Karpas-422 (cell line): Measurements from ENCODE around the gene PKNOX2. TPM values are rescaled to one million over a fixed set of nuclear protein-coding genes. Genes with fewer than 3 reads are reported as not detected.
"Not testable (repeated sequence)": the region's sequence is repeated elsewhere in the genome, so short reads cannot be mapped to it uniquely, and the experiment has no call there.

Source experiments
- DNase-seq: peaks from one replicate; pipeline ENCODE4 v3.0.0-alpha.2; 2015
- H2AFZ ChIP-seq: fragments of 200-600 bp; sonication (generic); 2 replicates; pipeline ENCODE4 v1.6.1; 2014; ENCODE audit warnings: antibody characterized with exemption, low read length, mixed read lengths
- H3K27ac ChIP-seq: fragments of 200-600 bp; sonication (generic); 2 replicates; pipeline ENCODE4 v1.5.1; 2014; ENCODE audit warnings: mild to moderate bottlenecking, low read length, moderate library complexity
- H3K27me3 ChIP-seq: fragments of 200-600 bp; sonication (generic); 2 replicates; pipeline ENCODE4 v1.6.1; 2014; ENCODE audit warnings: low read length, mixed read lengths
- H3K36me3 ChIP-seq: fragments of 200-600 bp; sonication (generic); 2 replicates; pipeline ENCODE4 v1.6.1; 2014; ENCODE audit warnings: low read length, mixed read lengths; ENCODE audit not compliant: insufficient read depth
- H3K4me1 ChIP-seq: fragments of 200-600 bp; sonication (generic); 2 replicates; pipeline ENCODE4 v1.6.1; 2014; ENCODE audit warnings: mild to moderate bottlenecking, low read length, mixed read lengths
- H3K4me2 ChIP-seq: fragments of 200-600 bp; sonication (generic); 2 replicates; pipeline ENCODE4 v1.6.1; 2014; ENCODE audit warnings: low read length, low read depth, mild to moderate bottlenecking; ENCODE audit not compliant: poor library complexity, severe bottlenecking
- H3K4me3 ChIP-seq: fragments of 200-600 bp; sonication (generic); 2 replicates; pipeline ENCODE4 v1.5.1; 2014; ENCODE audit warnings: mild to moderate bottlenecking, antibody characterized with exemption, low read length, mixed read lengths
- H3K79me2 ChIP-seq: fragments of 200-600 bp; sonication (generic); 2 replicates; pipeline ENCODE4 v1.6.1; 2014; ENCODE audit warnings: mild to moderate bottlenecking, low read length, mixed read lengths
- H3K9ac ChIP-seq: fragments of 200-600 bp; sonication (generic); 2 replicates; pipeline ENCODE4 v1.6.0; 2014; ENCODE audit warnings: low read length
- H3K9me2 ChIP-seq: fragments of 200-600 bp; sonication (generic), shearing (Covaris generic); replicated peaks from 2 replicates; pipeline ENCODE4 v1.6.0; 2014; ENCODE audit warnings: mild to moderate bottlenecking, low read length, moderate library complexity; ENCODE audit not compliant: insufficient read depth
- H3K9me3 ChIP-seq: fragments of 300-700, 200-600 bp; sonication (generic); 2 replicates; pipeline ENCODE4 v1.6.1; 2014; ENCODE audit warnings: low read length, mixed read lengths
- H4K20me1 ChIP-seq: fragments of 200-600 bp; sonication (generic); 2 replicates; pipeline ENCODE4 v1.6.1; 2014; ENCODE audit warnings: mild to moderate bottlenecking, antibody characterized with exemption, low read length, low read depth; ENCODE audit not compliant: insufficient read depth
- total RNA-seq: library from RNA; depleted of rRNA; stranded (reverse); fragments of >200 nt; shearing (Covaris generic); gene quantifications from 2 replicates; pipeline ENCODE4 v1.2.3, GENCODE V29; 2014; ENCODE audit warnings: low replicate concordance

Gene PKNOX2
- total RNA-seq, 1 experiment from 2014 or later, result 1.5 TPM

DNA sequence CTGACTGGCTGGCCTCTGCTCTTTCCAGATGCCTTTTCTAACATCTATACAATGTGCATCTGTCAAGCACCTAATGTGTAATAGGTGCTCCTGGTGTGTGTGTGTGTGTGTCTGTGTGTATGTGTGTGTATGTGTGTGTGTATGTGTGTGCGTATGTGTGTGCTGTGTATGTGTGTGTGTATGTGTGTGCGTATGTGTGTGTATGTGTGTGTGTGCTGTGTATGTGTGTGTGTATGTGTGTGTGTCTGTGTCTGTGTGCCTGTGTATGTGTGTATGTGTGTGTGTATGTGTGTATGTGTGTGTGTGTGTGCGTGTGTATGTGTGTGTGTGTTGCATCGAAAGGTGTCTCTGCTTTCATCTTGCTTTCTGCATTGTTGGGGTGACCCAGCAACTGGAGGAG is 57.9 kb downstream of the PKNOX2 start:
- no peak overlapping the region for H3K4me3 ChIP-seq
- peaks cover 16% of the 10 kb centered on the region for H3K4me1 ChIP-seq
- no peak overlapping the region for H3K27ac ChIP-seq
- no peak for DNase-seq
- no peak overlapping the region for H3K4me2 ChIP-seq
- no peaks in the 10 kb centered on the region for H3K9me2 ChIP-seq
- H3K9ac ChIP-seq, result no peak overlapping the region
- no peaks in the 10 kb centered on the region for H3K9me3 ChIP-seq
- H3K27me3 ChIP-seq, result no peaks in the 10 kb centered on the region
- H3K79me2 ChIP-seq, result no peaks in the 10 kb centered on the region
- H2AFZ ChIP-seq, result no peak overlapping the region
- no peaks in the 10 kb centered on the region for H4K20me1 ChIP-seq
- no peaks in the 10 kb centered on the region for H3K36me3 ChIP-seq

DNA sequence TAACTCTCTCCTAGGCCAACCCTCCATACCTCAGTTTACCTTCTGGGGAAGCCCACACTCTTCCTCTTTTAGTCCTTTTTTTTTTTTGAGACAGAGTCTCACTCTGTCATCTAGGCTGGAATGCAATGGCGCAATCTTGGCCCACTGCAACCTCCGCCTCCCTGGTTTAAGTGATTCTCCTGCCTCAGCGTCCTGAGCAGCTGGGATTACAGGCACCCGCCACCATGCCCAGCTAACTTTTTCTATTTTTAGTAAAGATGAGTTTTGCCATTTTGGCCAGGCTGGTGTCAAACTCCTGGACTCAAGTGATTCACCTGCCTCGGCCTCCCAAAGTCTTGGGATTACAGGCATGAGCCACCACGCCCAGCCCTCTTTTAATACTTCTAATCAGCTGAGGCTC is 58.6 kb downstream of the PKNOX2 start:
- not testable (repeated sequence) for H3K27ac ChIP-seq, H3K27me3 ChIP-seq, H3K36me3 ChIP-seq

DNA sequence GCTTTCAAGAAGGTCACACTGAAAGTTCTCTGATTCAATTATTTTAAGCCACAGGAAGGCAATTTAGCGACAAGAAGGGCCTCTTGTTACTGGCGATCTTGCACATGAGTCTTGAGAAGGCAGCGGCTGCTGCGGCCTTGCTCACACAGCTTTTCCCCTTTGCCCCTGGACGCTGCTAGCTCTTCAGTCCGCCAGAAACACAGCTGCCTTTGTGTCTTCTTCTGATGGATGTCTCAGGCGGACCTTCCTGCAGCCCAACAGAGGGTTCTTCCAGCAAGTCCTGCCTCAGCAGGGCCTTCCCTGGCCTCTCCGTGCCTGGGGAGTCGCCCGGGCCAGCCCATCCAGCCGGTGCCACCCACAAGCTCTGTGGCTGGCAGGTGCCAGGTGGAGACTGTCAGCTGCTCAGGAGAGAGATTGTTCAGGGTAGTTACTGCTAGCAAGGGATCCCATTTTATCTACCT is 59.4 kb downstream of the PKNOX2 start:
- Histone ChIP-seq H3K79me2 (no peaks in the 10 kb centered on the region), H3K27me3 (no peaks in the 10 kb centered on the region), H3K27ac (no peak overlapping the region), H3K9me3 (no peaks in the 10 kb centered on the region), H3K4me2 (no peak overlapping the region), H3K9me2 (no peaks in the 10 kb centered on the region), H4K20me1 (no peaks in the 10 kb centered on the region), H3K4me3 (no peak overlapping the region), H2AFZ (no peak overlapping the region), H3K4me1 (peaks cover 8% of the 10 kb centered on the region), H3K9ac (no peak overlapping the region), H3K36me3 (no peaks in the 10 kb centered on the region)
- DNase-seq, result no peak

More for the DNA sequence above, 58.6 kb downstream of the PKNOX2 start:
- H2AFZ ChIP-seq, H3K9me3 ChIP-seq, H3K4me3 ChIP-seq, H4K20me1 ChIP-seq, H3K79me2 ChIP-seq, DNase-seq, H3K9me2 ChIP-seq, H3K4me2 ChIP-seq, H3K4me1 ChIP-seq, H3K9ac ChIP-seq: not testable (repeated sequence)

DNA sequence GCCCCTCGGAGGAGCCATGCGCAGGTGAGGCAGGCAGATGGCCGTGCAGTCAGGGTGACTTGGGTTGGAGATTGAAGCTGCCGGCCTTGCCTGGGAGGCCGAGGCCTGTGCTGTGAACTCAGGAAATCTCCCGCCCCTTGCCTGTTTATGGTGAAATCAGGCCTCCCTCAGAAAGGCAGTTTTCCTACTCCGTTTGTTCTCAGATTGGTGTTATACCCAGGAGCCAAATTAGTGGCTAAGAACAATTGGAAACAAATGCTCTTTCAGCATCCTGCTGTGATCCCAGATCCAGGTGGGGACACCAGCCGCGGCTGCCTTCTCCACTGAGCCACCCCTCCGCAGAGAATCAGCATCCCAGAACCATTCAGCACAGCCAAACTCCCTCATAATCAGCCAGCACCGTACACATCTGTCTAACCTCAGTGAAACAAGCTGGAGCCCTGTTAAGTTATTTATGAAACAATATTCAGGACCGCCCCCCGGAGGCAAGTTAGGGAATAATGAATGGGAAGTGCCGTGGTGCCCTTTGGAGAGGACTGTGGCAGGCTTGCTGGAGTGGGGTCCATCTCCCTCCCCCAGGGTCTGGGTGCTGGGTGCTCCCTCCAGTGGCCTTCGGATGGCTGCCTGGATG is 60.0 kb downstream of the PKNOX2 start:
- no peak for DNase-seq
- Histone ChIP-seq H3K4me3 (no peak overlapping the region), H3K79me2 (no peaks in the 10 kb centered on the region), H3K9me3 (no peaks in the 10 kb centered on the region), H3K27ac (no peak overlapping the region), H3K9ac (no peak overlapping the region), H3K4me2 (no peak overlapping the region), H3K9me2 (no peaks in the 10 kb centered on the region), H3K27me3 (no peaks in the 10 kb centered on the region), H2AFZ (no peak overlapping the region), H3K36me3 (no peaks in the 10 kb centered on the region), H4K20me1 (no peaks in the 10 kb centered on the region), H3K4me1 (peaks cover 5% of the 10 kb centered on the region)

DNA sequence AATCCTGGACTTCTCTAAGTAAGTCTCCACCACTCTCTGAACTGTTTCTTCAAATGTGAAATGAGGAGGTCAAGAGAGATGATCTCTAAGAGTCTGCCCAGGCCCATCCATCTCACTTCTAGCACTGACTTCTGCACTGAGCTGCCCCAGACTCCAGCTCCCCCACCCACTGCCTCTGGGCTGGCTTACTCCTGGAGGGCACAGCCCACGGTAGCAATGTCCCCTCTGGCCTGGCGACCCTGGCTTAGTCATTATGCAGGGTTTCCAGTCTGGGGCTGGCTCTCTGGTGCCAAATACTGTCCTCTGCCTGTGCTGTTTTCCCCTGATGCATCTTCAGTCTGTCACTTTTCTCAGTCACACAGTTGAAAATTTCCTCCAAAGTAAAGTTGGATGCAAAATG is 60.9 kb downstream of the PKNOX2 start:
- H3K4me2 ChIP-seq, result no peak overlapping the region
- no peak overlapping the region for H2AFZ ChIP-seq
- H3K9me3 ChIP-seq, result no peaks in the 10 kb centered on the region
- no peaks in the 10 kb centered on the region for H3K79me2 ChIP-seq
- H3K4me1 ChIP-seq, result no peaks in the 10 kb centered on the region
- no peak overlapping the region for H3K4me3 ChIP-seq
- H3K9ac ChIP-seq, result no peak overlapping the region
- no peak overlapping the region for H3K27ac ChIP-seq
- no peak for DNase-seq
- H3K27me3 ChIP-seq, result no peaks in the 10 kb centered on the region
- H3K9me2 ChIP-seq, result no peaks in the 10 kb centered on the region
- no peaks in the 10 kb centered on the region for H4K20me1 ChIP-seq
- no peaks in the 10 kb centered on the region for H3K36me3 ChIP-seq

DNA sequence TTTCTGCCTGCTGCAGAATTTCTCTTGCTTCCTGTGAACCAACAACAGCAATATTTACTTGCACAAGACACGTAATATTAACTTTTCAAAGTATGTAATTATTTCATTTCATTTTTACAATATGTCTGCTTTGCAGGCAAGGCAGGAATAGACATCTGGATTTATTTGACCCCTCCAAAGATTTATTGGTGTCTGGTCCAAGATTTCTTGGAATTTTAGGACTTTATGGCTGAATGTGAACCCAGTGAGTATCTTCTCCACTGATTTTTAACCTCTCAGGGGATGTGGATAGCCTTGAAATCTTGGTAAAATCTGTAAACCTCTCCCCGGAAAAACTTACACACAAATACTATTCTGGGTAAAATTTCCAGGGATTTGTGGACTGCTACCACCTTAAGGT is 61.5 kb downstream of the PKNOX2 start:
- no peak overlapping the region for H3K4me2 ChIP-seq
- no peaks in the 10 kb centered on the region for H4K20me1 ChIP-seq
- no peak overlapping the region for H2AFZ ChIP-seq
- no peaks in the 10 kb centered on the region for H3K27me3 ChIP-seq
- no peaks in the 10 kb centered on the region for H3K4me1 ChIP-seq
- no peak overlapping the region for H3K27ac ChIP-seq
- H3K4me3 ChIP-seq, result no peak overlapping the region
- H3K79me2 ChIP-seq, result no peaks in the 10 kb centered on the region
- H3K9me2 ChIP-seq, result no peaks in the 10 kb centered on the region
- no peaks in the 10 kb centered on the region for H3K36me3 ChIP-seq
- no peak overlapping the region for H3K9ac ChIP-seq
- DNase-seq, result no peak
- H3K9me3 ChIP-seq, result no peaks in the 10 kb centered on the region

DNA sequence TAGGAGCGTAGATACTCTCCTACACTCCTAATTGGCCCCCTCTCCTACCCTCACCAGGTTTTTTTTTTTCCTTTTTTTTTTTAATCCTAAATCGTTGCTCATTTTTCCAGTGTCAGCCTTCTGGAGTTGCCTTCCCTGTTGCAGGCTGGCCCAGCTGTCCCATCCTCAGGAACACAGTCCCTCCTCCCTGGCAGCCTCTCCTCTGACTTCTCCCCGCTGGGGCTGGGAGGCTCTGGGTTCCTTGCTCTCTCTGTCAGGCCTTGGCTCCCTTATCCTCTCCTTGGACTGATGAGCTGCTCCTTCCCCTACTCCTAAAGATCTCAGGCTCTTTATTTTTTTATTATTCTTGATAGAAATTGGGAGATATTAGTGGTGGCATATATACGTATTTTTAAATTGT is 62.2 kb downstream of the PKNOX2 start:
- Histone ChIP-seq H4K20me1 (no peaks in the 10 kb centered on the region), H3K36me3 (no peaks in the 10 kb centered on the region), H3K9me3 (no peaks in the 10 kb centered on the region), H3K4me3 (no peak overlapping the region), H3K79me2 (no peaks in the 10 kb centered on the region), H3K9ac (no peak overlapping the region), H2AFZ (no peak overlapping the region), H3K27ac (no peak overlapping the region), H3K4me1 (no peaks in the 10 kb centered on the region), H3K27me3 (no peaks in the 10 kb centered on the region), H3K9me2 (no peaks in the 10 kb centered on the region), H3K4me2 (no peak overlapping the region)
- DNase-seq, result no peak

DNA sequence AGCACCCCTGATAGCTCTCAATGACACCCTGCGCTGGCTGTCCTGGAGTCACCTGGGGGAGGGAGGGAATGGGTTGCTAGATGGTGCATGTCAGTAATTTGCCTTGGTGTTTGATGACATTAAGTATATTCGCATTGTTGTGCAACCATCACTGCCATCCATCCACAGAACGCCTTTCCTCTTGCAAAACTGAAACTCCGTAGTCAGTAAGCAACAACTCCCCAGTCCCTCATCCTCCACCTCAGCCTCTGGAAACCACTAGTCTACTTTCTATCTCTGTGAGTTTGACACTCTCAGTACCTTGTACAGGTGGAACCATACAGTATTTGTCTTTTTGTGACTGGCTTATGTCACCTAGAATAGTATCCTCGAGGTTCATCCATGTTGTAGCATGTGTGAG is 62.6 kb downstream of the PKNOX2 start:
- H3K36me3 ChIP-seq, result no peaks in the 10 kb centered on the region
- no peaks in the 10 kb centered on the region for H3K27me3 ChIP-seq
- no peaks in the 10 kb centered on the region for H4K20me1 ChIP-seq
- no peak overlapping the region for H3K4me2 ChIP-seq
- H3K9me2 ChIP-seq, result no peaks in the 10 kb centered on the region
- no peak overlapping the region for H3K9ac ChIP-seq
- H3K4me3 ChIP-seq, result no peak overlapping the region
- no peak for DNase-seq
- no peaks in the 10 kb centered on the region for H3K79me2 ChIP-seq
- no peak overlapping the region for H2AFZ ChIP-seq
- no peaks in the 10 kb centered on the region for H3K4me1 ChIP-seq
- H3K9me3 ChIP-seq, result no peaks in the 10 kb centered on the region
- H3K27ac ChIP-seq, result no peak overlapping the region

DNA sequence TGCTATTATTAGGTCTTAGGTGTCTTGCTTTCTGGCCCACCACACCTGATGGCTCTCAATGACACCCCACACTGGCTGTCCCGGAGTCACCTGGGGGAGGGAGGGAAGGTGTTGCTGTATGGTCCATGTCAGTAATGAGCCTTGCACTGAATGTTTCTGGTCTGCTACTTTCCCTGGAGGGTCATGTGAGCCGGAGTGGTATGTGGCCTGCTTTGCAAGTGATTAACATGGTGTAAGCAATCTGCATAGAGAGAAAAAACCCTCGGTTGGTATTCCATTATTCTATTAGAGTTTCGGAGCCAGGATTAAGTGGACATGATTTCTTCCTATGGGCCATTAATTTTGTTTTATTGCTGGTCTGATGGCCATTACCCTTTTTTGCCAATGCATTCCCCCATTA is 63.9 kb downstream of the PKNOX2 start:
- no peak overlapping the region for H2AFZ ChIP-seq
- no peaks in the 10 kb centered on the region for H3K9me3 ChIP-seq
- no peaks in the 10 kb centered on the region for H3K9me2 ChIP-seq
- no peaks in the 10 kb centered on the region for H3K27me3 ChIP-seq
- H4K20me1 ChIP-seq, result no peaks in the 10 kb centered on the region
- H3K36me3 ChIP-seq, result no peaks in the 10 kb centered on the region
- no peak overlapping the region for H3K4me3 ChIP-seq
- H3K9ac ChIP-seq, result no peak overlapping the region
- H3K4me1 ChIP-seq, result no peaks in the 10 kb centered on the region
- DNase-seq, result no peak
- H3K4me2 ChIP-seq, result no peak overlapping the region
- H3K27ac ChIP-seq, result no peak overlapping the region
- no peaks in the 10 kb centered on the region for H3K79me2 ChIP-seq
